HG03378 (cell line): ENCODE results near the gene CTRL.
"Not testable (repeated sequence)": the region's sequence is repeated elsewhere in the genome, so short reads cannot be mapped to it uniquely, and the experiment has no call there.

Experiments used
- ATAC-seq: cut with Tn5 transposase; IDR thresholded peaks from one replicate; pipeline ENCODE4 v1.9.1; 2021; ENCODE audit warnings: mild to moderate bottlenecking, moderate library complexity; ENCODE audit not compliant: unreplicated experiment

CTRL gene

DNA sequence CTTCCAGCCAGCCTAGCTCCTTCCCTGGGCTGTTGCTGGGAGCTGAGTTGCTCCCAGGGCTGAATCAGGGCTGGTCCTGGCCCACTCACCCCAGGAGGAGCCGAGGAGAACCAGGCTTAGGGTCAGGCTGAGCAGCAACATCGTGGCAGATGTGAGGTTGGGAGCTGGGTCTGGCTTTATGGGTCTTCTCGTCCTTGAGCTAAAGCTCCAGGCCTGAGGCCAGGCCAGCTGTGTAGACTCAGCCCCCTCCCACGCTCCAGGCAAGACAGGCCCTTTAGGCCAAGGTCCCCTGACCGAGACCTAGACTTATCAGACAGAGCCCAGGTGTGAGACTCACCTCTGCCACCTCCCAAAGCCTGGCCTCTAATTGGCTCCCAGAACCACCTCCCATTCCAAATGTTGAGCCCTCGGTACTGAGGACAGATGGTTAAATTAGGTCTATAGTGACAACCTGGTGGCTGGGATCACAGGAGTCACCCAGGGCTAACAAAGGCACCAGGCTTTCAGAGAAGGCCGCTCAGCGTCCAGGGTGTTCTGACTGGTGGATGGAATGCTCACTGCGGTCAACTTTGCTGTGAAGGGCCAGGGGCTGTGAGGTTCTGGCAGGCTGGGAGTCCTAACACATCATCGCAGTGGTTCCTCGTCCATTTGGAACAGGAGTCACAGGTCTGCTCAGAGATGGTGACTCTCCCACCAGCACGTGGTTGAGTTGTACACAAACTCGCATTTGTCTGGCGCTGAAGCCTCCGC lies at the start of gene CTRL:
CTRL (minus strand) TSS at position 151 of the 750 bp plus-strand sequence; CDS start at position 141, 10 bp downstream.
- ATAC-seq = no peak

DNA sequence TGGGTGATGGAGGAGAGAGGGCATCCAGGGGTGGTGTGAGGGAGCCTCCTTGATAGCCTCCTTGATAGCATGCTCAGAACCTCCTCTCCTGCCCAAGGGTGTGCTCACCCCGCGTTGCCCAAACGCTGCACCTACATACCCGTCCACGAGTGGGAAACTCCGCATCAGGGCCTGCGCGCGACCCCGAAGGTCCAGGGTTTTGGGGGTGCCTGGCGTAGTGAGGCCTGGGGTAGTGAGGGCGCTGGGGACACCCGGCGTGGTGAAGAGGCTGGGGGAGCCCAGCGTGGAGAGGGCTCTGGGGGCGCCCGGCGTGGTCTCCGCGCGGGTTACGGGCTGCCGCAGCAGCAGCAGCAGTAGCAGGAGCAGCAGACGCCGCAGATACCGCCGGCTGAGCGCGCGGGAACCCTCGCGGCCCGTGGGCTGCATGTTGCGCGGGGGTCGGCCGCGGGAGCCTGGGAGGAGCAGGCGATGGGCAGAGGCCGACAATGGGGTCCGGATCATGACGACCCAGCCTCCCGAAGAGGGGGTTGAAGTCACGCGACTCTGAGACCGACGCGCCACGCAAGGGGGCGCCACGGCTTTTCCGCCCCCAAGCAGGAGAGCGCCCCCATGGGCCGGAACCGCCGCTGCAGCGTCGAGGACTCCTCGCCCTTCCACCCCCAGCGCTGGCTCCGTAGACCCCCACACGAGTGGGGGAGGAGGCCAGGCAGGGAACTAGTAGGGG lies 48.5 kb upstream of the CTRL start, which contains the start of gene DPEP3:
DPEP3 (minus strand) TSS at position 545 of the 724 bp plus-strand sequence; CDS start at position 426, 119 bp downstream.
- no peak for ATAC-seq

DNA sequence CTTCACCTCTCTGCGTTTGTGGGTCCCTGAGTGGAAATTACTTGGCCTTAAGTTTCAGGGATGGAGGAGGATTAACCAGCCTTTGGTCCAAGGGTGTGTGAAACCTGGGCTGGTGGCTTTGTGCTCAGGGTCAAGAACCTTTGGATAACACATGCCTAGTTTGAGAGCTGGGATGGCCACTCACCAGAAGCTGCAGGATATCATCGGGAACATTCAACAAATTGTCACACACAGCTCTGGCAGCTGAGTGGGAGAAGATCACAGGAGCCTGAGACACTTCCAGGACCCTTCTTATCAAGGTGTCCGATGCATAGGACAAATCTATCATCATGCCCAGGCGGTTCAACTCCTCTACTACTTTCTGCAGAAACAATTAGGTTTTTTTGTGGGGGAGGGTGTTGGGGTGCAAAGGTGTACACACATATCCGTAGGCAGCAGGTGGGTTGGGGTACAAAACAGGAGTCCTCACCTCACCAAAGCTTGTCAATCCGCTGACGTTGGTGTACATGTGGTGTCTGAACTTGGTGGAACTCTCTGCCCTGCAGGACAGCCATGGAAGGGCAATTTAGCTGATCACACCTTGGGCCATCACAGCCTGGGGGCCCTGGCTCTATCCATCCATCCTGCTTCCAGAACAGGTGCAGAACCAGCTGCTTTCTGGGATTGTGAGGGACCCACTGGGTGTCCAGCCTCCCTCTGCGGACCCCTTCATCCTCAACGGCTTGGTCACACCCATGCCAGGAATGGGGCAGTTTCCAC lies 46.0 kb upstream of the CTRL start:
- ATAC-seq = no peak

DNA sequence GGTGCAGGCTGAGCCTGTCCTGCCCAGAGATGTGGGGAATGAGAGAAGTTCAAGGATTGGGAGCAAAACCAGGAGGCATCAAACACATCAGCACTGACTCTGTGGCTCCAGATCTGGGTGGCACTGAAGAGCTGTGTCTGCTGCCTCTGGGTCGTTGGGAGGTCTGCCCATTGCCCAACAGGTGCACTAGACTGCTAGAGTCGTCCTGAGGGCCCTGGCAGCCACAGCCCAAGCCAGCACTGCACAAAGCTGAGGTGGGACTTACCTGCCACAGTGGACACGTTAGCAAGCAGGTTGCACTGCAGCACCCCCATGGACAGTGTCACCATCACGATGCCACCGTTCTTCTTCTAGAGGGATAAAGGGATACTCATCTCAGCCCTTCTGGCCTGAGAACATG lies 45.3 kb upstream of the CTRL start:
- no peak for ATAC-seq

DNA sequence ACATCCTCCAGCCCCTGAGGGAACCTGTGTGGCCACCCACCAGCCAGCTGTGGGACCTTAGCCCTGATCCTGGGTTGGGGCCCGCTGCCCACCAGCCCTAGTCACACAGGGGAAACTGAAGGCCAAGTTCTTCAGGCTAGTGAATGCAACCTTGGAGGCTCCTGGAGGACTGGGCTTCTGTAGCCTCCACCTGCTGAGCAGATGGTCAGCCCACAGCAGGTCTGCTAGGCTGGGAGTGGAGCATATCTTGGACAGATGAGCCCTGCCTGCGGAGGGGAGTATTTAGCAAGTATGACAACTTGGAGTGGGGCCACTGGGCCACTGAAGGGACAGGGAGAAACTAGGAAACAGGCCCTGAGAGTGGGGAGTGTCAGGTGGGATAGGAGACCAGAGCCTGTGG lies 44.5 kb upstream of the CTRL start:
- ATAC-seq = no peak

DNA sequence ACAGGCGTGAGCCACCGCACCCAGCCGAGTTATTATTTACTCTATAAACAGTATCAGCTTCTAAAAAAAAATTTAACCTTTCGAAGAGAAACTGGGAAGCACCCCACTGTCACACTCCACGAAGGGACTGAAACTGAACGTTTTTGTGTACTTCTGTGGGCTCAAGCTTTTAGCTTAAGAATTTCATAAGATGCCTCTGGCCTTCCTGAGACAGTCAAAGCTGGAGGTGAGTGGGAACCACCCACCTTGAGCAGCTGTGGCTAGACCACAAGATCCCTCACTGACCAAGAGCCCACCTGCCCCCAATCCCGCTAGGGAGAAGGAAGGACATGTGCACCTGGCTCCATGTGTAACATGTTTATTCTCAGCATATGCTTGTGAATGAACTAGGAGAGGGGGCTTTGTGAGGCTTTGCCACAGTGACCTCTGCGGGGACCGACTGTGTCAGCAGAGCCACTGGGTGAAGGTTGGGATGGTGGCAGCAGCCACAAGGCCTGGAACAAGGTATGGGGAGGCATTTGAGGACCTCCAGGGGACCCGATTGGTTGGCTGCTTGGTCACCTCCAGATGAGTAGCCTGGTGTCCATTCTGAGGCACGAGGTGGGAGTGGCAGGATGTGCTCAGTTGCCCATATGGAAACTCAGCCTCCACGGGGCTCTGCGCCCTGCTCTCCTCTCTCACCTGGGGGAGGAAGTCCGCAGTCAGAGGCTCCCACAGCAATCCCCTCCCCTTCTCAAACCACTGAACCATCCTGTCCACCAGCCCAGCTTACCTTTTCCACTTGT lies 43.9 kb upstream of the CTRL start:
- no peak for ATAC-seq

DNA sequence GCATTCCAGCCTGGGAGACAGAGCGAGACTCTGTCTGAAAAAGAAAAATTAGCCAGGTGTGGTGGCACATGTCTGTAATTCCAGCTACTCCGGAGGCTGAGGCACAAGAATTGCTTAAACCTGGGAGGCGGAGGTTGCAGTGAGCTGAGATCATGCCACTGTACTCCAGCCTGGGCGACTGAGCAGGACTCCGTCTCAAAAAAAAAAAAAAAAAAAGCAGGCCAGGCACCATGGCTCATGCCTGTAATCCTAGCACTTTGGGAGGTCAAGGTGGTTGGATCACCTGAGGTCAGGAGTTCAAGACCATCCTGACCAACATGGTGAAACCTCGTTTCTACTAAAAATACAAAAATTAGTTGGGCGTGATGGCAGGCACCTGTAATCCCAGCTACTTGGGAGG lies 40.6 kb upstream of the CTRL start:
- ATAC-seq = not testable (repeated sequence)

DNA sequence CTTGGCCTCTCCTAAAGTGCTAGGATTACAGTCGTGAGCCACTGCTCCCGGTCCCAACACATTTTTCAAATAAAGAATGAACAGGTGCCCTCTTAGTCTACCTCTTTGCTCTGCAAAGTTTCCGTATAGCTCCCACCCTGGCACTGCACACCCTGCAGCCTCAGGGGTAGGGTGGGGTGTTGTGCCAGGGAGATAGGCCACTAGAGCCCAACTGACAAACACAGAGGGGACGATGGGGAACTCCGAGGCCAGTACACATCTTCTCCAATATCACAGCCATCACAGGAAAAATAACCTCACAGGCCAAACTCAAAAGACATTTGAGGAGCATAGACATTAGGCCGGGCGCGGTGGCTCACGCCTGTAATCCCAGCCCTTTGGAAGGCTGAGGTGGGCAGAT lies 39.4 kb upstream of the CTRL start:
- ATAC-seq = no peak

DNA sequence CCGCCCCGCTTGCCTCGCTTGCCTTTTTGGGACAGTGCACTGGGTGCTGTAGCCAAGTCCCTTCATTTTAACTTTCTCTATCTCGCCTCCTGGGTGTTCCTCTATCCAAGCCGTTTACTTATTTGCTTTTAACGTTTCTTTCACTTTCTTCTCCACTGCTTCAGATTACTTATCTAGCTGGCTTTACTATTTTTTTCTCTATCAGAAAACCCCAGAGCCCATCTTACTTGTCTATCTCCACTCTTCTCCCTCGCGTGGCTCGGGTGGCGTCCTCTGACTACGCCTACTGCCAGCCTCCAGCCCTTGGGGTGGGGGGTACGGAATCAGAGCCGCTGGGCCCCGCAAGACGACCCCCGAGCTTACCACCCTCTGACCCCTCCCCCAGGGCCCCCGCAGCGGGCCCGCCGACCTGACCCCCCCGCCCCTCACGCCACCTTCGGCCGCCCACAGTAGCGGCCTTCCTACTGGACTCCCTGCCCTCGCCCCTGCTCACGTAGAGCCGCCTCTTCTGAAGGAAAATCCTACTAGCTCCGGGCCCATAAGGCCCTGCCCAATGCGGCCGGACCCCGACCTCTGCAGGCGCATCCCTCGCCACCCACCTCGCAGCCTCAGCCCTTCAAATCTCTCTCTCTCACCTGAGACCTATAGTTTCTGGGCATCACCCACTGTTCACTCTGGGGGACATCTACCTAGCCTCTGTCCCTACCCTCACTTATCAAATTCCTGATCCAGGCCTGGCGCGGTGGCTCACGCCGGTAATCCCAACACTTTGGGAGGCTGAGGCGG lies 37.8 kb upstream of the CTRL start:
- no peak for ATAC-seq

DNA sequence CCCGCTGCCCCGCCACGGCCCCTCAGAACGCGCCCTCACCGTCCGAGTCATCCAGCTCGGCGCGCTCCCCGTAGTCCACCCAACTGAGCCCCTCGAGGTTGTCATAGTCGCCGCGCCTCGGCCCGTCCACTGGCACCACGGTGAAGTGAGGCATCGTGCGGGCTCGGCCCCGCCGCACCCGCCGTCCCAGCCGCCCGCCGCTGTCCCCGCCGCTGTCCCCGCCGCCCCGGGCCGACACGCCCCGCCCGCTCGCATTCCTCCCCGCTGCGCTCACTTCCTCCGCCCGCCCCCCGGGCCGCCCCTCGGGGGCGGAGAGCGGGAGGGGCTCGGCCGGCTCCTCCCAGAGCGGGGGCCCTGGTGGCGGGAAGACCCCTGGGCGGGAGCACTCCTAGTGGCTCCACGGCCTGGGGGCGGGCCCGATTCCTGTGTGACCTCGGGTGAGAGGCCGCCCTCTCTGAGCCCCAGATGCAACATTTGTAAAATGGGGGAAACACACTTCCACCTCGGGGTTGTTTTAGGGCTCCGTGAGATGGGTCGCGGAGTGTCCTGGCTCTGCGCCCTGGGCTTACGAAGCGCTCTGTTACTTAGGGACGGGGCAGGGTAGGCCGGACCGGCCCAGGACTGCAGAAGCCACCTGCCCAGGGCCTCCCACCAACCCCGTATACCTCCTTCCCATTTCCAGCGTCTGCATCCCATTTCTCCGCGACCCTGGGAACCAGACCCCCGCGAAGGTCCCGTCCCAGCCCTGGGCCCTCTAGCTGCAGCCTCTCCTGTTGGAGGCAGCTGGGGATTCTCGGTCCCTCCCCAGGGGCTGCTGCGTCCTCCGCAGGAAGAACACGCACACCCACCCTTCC lies 37.0 kb upstream of the CTRL start, which contains the start of gene SLC12A4:
SLC12A4 (minus strand) TSS at position 238 of the 854 bp plus-strand sequence; CDS start at position 154, 84 bp downstream.
- ATAC-seq = no peak

DNA sequence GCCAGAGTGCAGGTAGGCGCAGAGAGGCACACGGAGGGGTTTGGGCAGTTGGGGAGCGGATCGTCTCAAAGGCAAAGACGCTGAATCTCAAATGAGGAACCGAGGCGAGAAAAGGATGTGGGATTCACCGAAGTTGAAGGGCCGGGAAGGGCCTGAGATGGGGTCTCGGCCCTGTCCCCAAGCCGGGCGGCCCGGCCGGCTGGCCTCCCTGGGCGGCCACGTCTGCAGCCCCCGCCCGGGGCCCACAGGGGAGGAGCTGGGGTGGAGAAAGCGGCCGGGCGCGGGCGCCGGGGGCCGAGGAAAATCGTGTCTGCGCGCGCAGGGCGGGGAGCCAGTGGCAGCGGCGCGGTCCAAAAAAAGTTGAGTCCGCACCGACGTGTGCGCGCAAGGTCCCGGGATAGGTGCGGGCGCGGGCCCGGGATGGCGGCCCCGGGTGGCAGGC lies 36.3 kb upstream of the CTRL start:
- ATAC-seq = no peak

DNA sequence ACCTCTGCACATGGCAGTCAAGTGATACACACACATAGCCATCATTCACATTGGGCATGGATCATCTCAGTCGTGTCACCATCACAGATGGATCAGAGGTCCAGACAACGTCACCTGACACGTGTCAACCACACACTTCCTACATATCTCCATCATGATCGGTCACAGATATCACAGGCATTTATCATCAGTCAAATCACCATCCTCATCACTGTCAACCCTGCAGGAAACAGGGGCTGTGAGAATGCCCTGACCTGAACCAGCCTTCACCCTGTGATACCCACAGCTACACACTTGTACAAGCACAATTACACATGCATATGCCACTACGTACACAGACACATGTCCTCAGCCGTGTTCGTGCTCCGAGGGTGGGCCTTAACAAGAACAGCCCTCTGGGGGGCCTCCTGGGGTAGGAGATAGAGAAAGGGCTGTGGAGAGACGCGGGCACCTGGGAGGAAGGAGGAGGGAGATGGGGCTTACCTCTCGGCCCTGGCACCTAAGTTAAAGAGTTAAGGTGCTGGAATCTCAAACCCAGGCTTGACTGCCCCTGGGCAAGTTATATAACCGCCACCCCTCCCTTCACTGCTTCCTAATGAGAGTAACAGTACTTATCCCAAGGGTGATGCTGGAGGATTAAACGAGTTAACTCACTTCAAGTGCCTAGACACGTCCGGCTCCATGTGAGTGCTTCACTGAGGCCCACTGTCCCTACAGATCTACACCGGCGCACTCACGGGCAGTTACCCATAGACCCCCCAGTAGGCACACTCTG lies 35.7 kb upstream of the CTRL start:
- ATAC-seq = no peak

DNA sequence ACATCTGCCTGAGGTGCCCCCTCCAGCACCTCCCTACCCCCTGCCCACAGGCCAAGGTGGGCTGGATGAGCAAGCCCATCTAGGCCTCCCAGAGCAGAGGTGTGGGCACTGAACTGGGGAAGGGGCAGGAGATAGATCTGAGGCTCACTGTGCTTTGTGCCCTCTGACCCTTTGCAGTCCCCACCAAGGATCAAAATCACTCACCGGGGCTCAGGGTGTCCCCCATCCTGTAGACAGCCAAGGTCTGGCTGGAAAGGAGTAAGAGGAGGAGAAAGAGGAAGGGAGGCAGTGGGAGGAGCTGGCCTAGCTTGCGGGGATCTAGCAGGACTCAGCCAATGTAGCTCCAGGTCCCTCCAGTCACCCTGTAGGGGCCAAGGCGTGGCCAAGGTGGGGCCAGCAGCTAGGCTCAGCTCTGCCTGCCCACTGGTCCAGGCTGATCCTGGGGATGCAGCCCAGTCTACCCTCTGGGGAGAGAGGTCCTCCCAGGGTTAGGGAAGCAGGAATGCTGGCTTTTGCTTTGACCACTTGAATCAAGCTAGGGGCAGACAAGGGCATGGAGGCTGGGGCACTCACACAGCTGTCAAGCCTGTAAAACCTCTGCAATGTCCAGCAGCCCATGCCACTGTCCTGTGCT lies 35.0 kb upstream of the CTRL start:
- ATAC-seq = no peak

DNA sequence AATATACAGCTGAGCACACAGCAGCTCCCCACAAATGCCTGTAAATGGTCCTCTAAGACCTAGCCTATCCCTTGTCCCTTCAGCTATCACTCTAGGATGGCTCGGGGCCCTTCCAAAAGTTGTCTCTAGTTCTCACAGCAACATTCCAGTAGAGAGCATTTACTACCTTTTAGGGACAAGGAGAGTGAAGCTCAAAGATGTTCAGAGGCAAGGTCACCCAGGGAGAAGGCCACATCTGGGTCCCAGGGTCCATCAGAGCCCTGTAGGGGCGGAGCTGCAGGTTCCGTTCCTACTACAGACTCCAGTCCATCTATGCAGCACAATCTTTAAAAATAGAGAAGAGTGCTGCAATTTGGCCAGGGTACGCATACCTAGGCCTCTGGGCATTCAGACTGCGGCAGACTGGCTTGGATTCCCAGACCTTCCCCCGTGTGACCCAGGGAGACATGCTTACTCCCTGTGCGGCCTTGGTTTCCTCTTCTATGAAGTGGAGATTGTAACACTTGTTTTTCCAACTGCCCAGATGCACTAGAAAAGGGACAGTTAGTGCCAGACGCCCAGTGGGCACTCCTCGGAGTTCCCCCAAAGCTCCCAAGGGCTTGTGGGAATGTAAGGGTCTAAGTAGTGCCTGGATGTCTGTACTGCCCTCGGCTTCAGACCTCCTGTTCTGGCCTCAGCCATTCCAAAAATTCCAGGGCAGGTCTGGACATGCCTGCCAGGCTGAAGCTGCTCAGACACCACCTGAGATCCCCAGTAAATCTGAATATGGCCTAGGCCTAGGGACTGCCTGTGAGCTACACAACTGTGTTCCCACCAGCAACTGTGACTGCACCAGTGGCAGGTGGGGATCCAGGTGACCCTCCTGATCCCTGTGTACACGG lies 34.2 kb upstream of the CTRL start:
- ATAC-seq = no peak

DNA sequence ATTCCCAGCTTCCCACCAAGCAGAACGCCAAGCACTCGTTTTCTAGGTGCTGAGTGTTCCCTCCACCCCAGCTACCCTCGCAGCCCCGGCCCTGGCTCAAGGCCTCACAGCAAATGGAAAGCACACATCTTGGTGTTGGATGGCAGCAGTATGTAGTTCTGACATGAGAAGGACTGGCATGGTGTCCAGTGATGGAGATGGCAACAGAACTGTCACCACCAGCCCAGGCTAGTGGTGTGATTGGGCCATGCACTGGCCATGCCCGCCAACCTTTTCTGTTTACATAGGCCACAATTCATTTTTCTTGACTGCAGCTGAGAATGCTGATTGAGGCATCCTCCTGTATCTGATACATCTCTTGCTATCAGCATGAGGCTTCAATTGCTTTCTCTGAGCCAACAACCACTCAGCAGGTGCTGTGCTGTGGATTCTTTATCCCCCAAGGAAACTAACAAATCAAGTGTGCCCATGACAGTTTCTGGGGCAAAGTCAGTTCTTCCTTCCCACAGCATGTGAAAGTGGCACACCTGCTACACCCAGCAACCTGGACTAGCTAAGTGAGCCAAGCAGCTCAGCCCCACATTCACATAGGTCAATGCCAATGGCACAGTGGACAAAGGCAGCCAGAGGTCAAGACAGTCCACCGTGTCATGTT lies 32.9 kb upstream of the CTRL start:
- ATAC-seq = no peak

DNA sequence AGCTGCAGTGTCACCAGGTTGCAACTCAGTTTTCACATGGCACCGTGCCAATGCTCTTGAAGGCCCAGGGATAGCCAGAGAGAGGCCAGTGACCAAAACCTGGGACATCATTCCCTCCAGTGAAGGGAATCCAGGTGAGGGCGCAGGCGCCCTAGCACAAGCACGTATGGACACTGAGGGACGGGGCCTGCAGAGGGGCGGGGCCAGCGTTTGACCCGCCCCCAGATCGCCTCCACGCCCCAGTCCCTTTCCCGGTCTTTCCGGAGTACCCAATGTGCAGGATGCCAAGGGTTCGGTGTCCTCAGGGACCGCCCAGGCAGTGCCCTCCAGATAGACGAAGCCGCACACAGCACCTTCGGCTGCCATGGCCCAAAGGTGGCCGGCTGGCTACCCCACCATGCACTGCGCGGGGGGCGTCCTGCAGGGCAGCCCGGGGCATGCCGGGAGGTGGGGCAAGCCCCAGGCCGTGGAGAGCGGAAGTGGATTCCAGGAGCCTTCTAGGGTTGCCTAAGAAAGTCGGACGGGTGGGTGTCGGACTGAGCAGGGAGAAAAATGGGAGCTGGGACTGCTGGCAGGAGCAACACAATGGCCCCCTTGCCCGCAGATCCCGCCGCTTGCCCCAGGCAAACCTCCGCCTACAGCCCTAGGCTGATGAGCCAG lies 32.1 kb upstream of the CTRL start:
- ATAC-seq = no peak
